NCI-H2081 treated with DMSO at 0.1 percent for 48 hours (cell line): ENCODE results near the gene ZNF593OS.

Experiments
- DNase-seq: peaks from one replicate; lab custom pipeline; 2025; lab: John Stamatoyannopoulos, UW

Gene ZNF593OS

DNA sequence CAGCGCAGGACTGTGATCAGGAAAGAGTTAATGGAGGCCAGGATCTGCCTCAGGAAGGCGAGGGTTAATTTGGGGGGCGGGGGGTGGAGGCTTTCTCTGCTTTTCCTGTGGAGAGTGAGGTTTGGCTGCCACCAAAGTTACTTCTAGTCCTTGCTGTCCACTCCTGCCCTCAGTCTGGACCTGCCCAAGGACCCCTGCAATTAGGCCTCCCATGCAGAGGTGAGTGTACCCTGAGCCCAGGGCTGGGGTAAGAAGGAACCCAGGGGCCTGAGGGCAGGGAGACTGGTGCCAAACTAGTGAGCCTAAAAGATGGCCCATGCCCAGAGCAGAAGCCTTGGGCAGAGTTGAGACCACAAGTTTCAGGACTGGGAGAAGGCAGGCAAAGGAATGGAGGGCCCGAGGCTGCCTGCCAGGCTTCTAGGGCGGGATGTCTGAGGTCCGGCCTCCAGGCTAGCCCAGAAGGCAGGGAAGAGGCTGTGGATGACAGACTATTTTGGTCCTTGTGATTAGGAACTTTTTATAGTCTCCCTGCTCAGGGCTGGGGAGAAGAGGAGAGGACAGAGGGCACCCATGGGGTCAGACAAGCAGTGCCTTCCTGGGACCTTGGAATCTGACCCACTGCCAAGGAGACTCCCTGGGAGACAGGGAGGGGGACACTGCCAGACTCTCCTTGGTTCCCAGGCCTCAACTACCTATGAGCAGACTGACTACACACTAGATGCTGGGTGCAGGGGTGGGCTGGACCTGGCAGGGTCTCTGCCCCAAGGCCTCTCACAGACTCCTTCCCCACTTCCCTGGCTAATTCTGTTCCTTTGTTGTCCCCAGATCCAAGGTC is 12.5 kb downstream of the ZNF593OS start, which contains the start of gene FAM110D:
Gene FAM110D, plus strand, starts transcription at position 172 of the 835 bp plus-strand sequence. CDS start 2,213 bp downstream, outside the sequence.
- DNase-seq: no peak

DNA sequence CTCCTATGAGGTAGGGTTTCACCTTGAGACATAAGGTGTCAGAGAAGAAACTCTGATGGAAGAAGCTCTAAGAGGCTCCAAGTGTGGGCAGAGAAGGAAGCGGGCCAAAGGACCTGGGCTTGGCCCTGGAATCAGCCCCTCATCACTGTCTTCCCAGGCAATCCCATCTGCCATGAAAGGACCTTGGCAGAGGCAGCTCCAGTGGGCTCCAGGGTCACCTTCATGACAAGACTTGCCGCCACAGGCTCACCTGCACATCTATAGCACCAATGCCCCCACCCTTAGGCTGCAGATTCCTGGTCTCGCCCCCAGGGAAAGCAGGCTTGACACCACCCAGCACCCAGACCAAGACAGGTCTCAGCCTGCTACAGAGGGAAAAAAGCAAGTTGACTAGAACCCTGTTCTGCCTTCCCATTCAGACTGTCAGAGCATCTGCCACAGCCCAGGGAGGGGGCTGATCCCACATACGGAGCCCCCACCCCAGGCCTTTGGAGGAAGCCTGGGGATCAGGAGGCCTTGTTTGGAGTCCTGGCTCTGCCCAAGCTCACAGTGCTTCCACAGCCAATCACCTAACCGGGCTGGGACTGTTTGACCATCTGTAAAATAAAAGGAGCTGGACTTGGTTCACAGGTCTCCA is 13.2 kb downstream of the ZNF593OS start:
- no peak for DNase-seq

DNA sequence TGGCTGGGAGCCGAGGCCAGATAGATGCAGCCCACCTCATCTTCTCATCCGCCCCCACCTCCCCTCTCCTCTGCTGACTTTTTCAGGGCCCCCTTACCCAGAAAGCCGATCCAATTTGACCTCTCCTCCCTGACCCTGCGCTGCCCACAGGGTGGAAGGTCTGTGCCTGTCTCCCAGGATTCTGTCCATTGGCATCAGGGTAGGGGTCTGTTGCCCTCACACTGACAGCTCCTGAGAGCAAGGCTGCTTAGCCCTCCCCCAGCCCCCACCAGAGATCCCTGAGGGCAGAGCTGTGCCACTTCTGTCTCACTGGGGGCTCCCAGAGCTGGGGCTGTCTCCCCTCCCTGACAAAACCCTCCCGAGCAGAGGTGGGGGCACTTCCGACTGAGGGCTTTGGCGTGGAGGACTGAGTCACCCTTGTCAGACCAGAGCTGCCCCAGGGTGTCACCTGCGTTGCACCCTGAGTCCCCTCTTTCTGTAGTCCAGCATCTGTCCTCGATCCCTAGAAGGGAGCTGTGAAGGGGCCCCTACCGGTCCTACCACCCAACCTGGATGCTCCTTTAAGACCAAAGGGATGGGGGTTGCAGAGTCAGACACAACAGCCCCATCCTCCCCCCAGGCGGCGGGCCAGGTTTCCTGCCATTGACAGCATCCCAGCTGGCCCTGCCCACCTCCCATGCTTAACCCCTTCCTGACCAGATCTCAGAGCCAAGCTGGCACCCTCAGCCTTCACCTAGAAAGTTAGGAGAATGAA is 15.2 kb downstream of the ZNF593OS start:
- no peak for DNase-seq

DNA sequence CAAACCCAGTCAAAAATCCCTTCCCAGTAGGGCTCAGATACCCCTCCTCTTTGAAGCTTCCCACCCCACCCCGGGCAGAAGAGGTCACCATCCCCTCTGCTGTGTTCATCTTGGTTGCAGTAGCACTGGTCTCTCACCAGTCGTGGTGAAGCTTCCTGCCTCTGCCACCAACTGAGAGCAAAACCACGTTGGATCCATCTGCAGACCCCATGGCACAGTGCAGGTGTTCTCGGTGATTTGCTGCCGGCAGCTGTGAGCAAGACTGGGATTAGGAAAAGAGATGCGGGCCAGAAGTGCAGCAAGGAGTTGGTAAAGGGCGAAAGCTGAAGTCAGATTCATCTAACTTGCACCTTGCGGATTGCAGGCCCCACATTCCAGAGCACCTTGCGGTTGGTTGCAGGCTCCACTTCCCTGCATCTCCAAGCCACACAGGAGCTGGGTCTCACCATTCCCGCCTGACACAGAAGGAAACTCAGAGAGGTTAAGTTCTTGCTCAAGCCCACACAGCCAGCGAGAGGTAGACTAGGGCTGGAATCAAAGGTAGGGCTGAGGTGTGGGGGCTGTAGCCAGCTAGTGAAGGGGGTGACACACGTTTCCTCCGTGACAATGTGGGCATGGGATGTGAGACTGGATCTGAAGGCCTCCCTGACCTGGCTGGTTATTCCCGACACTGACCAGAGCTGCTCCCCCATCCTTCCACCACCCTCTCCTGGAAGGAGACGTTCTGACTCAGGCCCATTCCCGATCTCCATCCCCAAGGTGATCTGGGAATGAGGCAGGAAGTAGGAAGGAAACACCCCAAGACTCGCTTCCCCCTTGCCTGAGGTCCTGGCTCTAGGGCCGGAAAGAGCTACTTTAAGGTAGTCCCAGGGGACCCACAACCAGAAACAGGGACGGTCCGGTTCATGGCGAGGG is 16.0 kb downstream of the ZNF593OS start:
- DNase-seq: no peak

DNA sequence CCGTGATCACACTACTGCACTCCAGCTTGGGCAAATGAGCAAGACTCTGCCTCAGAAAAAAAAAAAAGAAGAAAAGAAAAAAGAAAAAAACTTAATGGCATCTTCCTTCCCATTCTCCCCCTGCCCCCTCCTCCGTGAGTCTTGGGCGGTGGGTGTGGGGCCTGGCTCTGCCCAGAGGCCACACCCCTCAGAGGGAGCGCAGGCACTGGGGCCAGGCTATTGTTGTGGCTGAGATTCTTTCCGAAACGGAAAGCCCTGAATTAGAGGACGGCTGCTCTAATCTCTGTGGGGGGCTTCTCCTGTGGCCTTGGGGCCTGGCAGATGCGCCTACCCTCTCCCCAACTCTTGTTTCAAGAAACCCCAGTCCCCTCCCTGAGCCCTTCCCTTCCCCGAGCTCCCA is 16.9 kb downstream of the ZNF593OS start:
- no peak for DNase-seq

DNA sequence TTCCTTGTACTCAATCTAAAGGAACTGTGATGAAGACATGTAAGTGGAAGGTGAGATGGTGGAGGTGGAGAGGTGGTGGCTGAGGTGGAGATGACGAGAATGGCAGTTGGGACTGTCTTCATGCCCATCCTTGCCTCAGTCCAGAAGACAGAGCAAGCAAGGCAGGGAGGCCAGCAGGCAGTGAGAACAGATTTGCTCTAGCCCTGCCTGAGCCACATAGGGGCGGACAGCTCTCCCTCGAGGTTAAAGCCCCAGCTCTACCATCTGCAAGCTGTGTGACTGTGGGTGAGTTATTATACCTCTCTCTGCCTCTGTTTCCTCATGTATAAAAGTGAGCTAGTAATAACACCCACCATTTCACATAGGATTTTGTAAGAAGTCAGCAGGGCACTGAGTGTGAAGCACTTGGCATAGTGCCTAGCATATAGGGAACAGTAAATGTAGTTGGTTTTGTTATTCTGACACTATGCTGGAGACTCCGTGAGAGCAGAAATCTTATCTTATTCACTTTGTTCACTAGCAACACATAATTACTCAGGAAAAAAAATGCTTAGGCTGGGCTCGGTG is 17.6 kb downstream of the ZNF593OS start:
- DNase-seq: no peak

DNA sequence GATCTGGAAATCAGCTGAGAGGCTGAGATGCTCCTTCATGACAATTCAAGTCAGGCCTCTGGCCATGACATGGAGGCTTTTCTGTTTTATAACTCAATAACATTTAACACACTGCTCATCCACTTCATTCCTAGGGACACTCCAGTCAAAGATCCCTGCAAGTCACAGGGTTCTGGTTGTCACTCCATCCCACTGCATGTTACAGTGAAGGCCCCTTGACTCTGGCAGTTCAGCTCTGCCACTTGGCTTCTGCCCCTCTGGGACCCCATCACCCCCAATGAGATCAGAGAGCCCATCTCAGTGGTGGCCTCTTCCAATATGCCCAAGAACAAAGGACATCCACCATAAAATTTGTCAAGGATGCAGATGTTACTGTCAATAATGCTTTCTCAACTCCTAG is 22.7 kb downstream of the ZNF593OS start:
- no peak for DNase-seq

DNA sequence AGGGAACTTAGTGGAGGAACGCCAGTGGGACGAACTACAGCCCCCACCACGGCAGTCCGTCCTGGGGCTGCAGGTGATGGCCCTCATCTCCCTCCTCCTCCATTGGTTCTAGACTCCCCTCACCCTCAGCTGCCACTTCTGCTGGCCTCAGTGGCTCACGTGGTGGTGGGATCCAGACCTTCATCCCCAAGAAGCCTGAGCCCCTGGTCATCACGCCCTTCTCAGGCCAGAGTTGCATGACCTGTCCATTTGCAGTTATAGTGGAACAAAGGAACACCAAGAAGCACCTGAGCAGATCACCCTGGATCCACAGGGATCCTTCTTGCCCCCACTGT is 25.7 kb downstream of the ZNF593OS start:
- no peak for DNase-seq

DNA sequence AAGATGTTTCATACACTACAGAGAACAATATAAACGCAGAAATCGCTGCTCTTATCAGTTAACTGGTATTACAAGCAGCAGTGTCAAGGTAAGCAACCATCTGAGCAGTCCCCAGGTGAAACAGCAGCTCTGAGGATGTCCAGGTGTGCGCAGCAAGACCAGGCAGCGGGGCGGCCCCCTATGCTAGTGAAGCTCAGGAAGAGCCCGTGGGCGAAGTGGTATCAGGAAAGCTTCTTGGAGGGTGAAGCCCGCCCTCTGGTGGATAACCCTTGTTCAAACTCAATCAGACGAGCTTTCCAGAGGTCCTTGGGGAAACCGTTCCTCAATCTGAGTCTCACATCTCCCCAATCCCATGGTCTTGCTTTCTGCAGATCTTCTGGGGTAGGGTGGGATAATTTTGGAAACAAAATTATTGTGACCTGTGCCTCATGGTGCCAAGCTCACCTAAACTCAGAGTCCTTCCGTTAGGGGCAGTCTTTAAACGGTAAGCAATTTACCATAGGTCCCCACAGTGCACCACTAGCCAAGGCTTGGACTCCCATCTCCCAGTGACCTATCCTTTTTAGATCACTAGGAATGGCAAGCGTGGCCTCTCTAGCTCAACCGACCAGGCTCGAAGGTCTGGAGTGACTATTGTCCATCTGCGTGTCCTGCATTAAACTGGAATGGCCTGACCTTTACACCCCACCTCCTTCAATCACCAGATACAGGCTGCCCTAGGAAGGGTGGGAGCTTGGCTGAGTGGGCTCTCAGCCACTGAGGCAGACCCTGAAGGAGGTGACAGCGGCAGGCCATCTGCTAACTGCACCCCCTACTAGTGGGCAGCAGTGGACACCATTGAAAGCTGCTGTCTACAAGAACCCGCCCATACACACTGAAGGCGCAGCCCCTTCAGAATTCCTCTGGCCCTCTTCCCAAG is 26.3 kb downstream of the ZNF593OS start:
- DNase-seq: peak; percentile 58

DNA sequence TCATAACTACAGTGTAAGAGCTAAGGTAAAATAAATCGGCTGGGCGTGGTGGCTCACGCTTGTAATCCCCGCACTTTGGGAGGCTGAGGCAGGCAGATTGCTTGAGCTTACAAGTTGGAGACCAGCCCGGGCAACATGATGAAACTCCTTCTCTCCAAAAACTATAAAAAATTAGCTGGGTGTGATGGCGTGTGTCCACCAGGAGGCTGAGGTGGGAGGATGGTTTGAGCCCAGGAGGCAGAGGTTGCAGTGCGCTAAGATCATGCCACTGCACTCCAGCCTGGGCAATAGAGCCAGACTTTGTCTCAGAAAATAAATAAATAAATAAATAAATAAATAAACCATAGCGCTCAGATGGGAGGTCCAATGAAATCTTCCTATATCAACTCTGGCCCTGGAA is 29.5 kb downstream of the ZNF593OS start:
- no peak for DNase-seq

DNA sequence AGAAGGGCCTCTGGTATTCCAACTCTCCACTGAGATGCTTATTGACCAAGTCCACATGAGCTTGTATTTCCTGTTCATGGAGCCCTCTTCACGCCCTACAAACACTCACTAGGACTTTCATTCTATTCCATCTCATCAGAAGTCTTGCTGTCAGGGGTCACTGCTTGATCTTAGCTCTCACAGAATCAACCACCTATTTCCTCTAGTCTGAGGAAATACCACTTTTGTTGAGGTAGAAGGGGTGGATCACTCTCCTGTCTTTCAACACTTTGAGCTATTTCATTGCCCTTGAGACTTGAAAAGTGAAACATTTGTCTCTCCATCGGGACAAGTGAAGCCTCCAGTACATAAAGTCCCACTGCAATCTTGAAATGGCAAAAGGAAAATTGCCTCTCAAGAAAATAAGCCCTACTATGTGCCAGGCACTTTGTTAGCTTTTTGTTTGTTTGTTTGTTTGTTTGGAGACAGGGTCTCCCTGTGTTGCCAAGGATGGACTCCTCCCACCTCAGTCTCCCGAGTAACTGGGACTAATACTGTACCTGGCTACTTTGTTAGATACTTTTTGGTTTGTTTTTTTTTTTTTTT is 32.6 kb downstream of the ZNF593OS start:
- no peak for DNase-seq

DNA sequence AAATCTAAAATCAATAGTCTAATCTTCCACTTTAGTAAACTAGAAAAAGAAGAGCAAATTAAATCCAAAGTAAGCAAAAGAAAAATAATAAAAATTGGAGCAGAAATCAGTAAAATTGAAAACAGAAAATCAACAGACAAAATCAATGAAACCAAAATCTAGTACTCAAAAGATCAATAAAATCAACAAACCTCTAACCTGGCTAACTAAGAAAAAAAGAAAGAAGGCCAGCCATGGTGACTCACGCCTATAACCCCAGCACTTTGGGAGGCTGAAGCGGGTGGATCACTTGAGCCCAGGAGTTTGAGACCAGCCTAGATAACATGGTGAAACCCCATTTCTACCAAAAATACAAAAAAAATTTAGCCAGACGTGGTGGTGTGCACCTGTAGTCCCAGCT is 37.2 kb downstream of the ZNF593OS start:
- DNase-seq: no peak

DNA sequence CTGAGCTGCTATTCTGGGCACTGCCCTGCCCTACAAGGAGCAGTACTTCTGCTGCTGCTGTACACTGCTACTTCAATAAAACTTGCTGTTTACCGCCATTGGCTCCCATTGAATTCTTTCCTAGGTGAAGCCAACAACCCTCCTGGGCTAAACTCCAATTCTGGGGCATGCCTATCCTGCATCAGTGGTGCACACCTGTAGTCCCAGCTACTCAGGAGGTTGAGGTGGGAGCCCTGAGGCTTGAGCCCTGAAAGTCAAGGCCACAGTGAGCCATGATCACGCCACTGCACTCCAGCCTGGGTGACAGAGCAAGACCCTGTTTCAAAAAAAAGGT is 38.8 kb downstream of the ZNF593OS start:
- DNase-seq: no peak

DNA sequence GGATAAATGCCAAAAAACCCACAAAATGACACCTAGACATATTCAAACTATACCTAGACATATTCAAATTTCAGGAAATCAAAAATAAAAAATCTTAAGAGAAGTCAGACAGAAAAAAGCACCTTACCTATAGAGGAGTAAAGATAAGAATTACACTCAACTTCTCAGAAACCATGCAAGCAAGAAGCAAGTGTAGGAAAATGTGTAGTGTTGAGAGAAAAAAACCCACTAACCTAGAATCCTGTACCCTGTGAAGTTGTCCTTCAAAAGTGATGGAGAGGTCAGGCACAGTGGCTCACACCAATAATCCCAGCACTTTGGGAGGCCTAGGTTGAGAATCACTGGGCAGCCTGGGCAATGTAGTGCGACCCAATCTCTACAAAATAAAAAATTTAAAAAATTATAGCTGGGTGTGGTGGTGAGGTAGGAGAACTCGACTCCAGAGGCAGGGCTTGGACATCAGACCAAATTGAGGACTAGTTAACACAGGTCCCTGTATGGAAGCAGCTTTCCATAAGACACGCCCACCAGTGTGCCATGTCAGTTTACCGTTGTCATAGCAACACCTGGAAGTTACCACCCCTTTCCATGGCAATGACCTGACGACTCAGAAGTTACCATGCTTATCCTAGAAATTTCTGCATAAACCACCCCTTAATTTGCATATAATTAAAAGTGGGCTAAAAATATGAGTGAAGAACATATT is 39.4 kb downstream of the ZNF593OS start:
- no peak for DNase-seq

DNA sequence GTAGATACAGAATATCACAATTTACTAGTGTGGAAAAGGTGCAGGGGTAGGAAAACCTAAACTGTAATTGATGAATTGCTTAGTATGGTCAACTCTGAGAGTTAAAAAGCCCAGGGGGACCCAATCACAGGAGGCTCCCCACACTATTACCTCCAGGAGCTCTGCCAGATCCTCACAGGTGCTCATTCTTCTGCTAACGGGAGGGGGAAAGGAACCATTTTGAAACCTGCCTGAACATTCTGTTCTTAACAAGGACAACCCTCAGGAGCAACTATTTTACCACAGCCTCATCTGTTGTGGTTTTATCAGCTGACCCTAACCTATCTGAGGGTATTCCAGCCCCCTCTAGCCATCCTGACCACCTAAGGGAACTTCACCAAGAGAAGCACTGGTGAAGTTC is 40.9 kb downstream of the ZNF593OS start:
- no peak for DNase-seq

DNA sequence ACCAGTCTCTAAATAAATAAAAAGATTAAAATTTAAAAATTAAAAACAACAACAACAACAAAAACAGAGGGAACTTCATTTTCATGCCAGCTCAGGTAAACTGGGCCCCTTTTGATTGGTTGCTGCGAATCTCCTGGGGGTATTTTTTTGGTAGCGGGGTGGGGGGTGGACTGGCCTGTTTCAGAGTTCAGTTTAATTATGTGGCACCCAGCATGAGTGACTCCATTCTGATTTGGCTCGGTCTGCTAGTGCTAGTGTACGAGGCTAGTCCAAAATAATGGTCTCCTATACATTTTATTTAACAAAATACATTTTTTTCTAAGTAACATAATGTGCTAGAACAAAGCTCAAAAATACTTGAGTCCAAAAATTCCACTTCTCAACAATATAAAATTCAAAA is 41.9 kb downstream of the ZNF593OS start:
- DNase-seq: no peak

DNA sequence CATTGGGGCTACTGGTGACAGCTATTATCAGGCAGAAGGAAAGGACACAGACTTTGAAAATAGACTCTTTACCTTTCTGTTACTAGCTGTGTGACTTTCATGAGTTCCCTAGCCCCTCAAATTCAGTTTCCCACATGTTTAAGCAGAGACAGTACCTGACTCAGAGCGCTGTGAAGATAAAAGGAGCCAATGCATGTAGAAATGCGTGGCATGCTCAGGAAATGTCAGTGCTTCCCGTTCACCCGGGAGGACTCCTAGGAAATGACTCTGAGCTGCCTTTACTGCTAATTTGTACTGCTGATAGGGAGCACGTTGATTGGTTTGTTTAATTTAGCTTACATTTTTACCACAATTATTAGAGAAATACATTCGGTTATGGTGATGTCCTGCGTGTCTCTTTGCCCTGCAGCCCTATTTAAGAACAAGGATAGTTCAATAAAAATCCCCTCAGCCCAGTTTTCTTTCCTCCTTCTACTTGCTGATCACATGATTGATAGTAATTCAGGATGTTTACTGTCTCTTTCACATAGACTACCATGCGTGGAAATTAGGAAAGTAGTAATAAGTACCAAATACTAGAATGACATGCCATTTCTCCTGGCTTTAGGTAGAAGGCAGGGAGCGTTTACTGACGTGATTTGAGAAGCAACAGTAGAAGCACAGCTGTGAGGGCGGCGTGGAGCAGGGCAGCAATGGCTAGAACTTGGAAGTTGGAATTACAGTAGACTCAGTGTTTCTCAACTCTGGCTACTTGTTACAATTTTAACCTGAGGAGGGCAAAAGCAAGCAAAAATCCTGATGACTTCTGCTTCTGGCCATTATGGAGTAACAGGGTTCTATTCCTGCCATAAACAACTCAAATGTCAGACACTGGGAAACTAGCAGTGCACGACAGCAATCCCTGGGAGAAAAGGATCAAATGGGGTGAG is 44.1 kb downstream of the ZNF593OS start:
- no peak for DNase-seq

DNA sequence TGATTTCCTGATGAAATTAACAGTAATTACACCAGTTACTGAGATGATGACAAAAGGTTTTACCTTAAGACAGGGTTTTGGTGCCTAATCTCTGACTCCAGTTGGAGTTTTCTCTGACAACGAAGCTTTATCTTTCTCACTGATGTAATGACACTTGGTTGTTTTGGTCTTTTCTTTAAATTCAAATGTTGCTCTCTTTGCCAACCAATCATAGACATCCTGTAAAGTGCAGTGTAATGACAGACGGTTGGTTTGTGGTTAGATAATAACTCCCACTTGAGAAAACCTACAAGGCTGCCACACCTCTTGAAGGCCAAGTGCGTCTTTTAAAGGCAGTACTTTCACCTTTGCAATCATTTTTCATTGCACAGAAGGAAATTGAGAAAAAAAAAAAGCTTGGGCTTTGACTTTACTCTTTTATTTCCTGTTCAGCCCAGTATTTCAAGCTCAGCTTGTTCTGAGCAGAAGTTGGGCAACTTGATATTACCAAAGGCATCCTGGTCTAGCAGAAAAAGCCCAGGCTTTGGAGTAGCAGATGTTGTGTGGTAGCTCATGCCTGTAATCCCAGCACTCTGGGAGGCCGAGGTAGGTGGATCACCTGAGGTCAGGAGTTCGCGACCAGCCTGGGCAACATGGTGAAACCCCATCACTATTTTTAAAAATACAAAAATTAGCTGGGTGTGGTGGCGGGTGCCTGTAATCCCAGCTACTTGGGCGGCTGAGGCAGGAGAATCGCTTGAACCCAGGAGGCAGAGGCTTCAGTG is 45.1 kb downstream of the ZNF593OS start:
- DNase-seq: no peak
